GM12801 (cell line): ENCODE data around the gene DTNB.

ENCODE experiments used
- CTCF ChIP-seq: IDR thresholded peaks from one replicate; pipeline ENCODE4 v1.5.1; 2011; ENCODE audit warnings: control low read depth; ENCODE audit not compliant: insufficient read length; ENCODE audit errors: extremely low read depth

The DTNB gene

GRCh38 chr2:25677877-25678276 lies 4.5 kb upstream of the DTNB start:
- TF ChIP-seq CTCF, result no peak

GRCh38 chr2:25674077-25674362 lies 643 bp upstream of the DTNB start:
- no peak for TF ChIP-seq CTCF

- no peak for TF ChIP-seq CTCF
These were observed 680 bp downstream of the DTNB start for GRCh38 chr2:25672494-25673299.

GRCh38 chr2:25671622-25672021 lies 1.8 kb downstream of the DTNB start:
- no peak for TF ChIP-seq CTCF

- TF ChIP-seq CTCF, result no peak
These were observed 3.9 kb downstream of the DTNB start for GRCh38 chr2:25669520-25669919.

- no peak for TF ChIP-seq CTCF
These were observed 7.2 kb downstream of the DTNB start for GRCh38 chr2:25666218-25666617.

- TF ChIP-seq CTCF, result no peak
These were observed 8.4 kb downstream of the DTNB start for GRCh38 chr2:25664965-25665307.
